PFSK-1 (cell line): ENCODE results near the gene DCHS1.

Source experiments
- POLR2AphosphoS5 ChIP-seq: IDR thresholded peaks from 2 replicates; pipeline ENCODE4 v1.6.1; 2012; ENCODE audit warnings: low read depth, mild to moderate bottlenecking, control low read depth, low read length, moderate library complexity
- REST ChIP-seq, 2 experiments: IDR thresholded peaks; 2 replicates each; pipeline versions ENCODE4 v1.6.1 to v1.8.0; 2011 to 2012; ENCODE audit warnings: low read depth in 2 of 2, low read length in 2 of 2, control low read depth in 1 of 2, inconsistent platforms in 1 of 2, mild to moderate bottlenecking in 1 of 2, moderate library complexity in 1 of 2; ENCODE audit not compliant: insufficient read depth in 1 of 2
- SIN3A ChIP-seq: IDR thresholded peaks from 2 replicates; pipeline ENCODE4 v1.6.1; 2012; ENCODE audit warnings: mild to moderate bottlenecking, low read length, moderate library complexity, borderline replicate concordance; ENCODE audit not compliant: insufficient read depth

- TF ChIP-seq REST (IDR thresholded peaks at IDR 0.05; ENCODE audit: insufficient read depth in 1 of 2, low read depth in 2 of 2, low read length in 2 of 2) (no peak), POLR2AphosphoS5 (no peak), SIN3A (no peak)
These were observed 39.6 kb downstream of the DCHS1 start for GRCh38 chr11:6615882-6616585.
